ENCODE results near the gene ARHGAP42.
"Not testable (repeated sequence)": the region's sequence is repeated elsewhere in the genome, so short reads cannot be mapped to it uniquely, and the experiment has no call there.

ARHGAP42 gene

GRCh38 chr11:100984668-100985067 lies 297.6 kb downstream of the ARHGAP42 start:
- DNase-seq, result no peak

DNA sequence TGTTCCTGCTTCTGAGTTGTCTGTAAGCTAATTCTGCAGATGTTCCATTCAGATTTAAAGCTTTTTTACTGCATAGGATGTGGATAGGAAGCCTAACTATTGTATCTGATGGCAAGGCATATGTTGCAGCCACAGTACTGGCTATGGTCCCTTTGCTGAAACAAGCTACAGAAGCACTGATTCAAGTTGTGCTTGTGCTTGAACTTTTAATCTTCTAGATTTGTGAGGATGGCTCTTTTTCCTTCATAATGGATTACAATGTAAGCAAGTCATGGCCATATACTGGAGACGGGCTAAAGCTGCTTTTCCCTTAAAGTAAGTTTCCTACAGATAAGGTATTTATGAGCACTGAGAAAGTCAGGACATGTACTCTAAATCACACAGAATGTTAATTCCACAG lies 303.8 kb downstream of the ARHGAP42 start:
- no peak for DNase-seq

DNA sequence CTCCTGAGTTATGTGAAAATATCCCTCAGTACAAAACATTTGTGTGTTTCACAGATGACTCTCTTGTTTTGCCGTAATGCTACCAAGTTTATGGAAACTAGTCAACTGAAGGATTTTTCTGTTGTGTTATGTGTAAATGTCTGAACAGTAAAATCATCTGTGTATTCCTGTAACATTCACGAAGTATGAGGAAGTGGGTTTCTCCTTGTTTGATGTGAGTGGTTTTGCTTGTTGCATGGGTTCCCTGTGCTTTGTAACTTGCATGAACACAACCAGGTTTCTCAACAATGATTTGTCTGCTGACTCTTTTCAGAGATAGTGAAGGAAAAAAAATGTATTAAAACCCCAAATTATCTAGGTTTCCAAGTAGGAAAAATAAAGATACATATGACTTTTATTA lies 304.5 kb downstream of the ARHGAP42 start:
- no peak for DNase-seq

GRCh38 chr11:100994966-100995365 lies 307.9 kb downstream of the ARHGAP42 start:
- no peak for DNase-seq

GRCh38 chr11:100999756-101000155 lies 312.7 kb downstream of the ARHGAP42 start:
- DNase-seq, result no peak

- no peak for DNase-seq
These were observed 316.4 kb downstream of the ARHGAP42 start for GRCh38 chr11:101003468-101003867.

- no peak for DNase-seq
These were observed 322.0 kb downstream of the ARHGAP42 start for GRCh38 chr11:101008961-101009689.

DNA sequence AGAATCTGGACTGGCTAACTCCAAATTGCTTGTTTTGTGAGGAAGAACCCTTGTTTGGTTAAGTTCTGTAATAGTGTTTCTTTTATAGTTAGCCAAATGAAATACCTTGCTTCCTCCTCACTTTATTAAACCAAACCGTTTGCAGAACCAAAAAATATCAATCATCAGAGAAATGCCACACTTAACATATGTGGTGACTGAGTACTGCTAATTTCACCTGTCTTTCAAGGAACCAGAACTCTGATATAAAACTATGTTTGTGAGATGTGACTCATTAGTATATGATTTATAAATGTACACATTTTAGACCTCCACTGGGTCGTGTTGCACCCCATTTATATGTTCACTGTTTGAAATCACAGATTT lies 322.6 kb downstream of the ARHGAP42 start:
- DNase-seq, result no peak

DNA sequence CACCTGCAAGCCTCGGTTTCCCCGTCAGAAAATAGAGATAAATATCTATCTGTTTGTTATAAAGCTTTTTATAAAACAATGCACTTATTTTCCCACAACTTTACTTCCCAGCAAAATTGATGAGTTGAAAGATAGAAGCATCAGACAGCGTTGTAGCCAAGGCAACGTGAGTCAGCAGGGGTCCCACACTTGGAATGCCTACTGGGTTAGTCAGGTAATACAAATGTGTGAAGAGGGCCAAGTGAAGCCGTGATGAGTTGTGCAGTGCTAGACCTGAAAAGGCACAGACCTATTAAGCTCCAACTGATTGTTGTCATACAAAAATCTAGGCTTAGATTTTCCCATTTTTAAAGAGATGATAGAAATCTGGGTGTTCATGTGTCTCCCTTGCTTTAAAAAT lies 323.8 kb downstream of the ARHGAP42 start:
- DNase-seq, result no peak

GRCh38 chr11:101011881-101012280 lies 324.8 kb downstream of the ARHGAP42 start:
- no peak for DNase-seq

DNA sequence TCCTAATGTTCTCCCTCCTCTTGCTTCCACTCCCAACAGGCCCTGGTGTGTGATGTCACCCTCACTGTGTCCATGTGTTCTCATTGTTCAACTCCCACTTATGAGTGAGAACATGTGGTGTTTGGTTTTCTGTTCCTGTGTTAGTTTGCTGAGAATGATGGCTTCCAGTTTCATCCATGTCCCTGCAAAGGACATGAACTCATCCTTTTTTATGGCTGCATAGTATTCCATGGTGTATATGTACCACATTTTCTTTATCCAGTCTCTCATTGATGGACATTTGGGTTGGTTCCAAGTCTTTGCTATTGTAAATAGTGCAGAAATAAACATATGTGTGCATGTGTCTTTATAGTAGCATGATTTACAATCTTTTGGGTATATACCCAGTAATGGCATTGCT lies 326.6 kb downstream of the ARHGAP42 start:
- DNase-seq, result not testable (repeated sequence)

GRCh38 chr11:101014600-101015285 lies 327.7 kb downstream of the ARHGAP42 start:
- no peak for DNase-seq

GRCh38 chr11:101019870-101020269 lies 332.8 kb downstream of the ARHGAP42 start:
- no peak for DNase-seq

DNA sequence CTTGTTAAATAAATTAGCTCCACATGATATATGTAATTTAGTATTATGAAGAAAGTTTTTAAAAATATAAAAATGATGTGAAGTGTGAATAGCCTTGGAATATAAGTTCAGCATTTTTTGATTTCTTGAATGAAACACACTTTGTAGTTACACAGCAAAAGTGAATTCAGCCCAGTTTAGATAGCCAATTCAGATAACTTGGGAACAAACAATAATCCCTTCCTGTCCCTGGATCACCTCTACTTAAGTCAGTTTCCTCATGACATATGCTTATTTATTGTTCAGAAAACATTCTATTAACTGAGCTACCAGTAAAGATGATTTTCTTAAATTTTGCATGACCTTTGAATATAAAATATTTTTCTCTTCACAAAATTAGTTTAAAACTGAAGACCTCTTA lies 335.2 kb downstream of the ARHGAP42 start:
- DNase-seq, result no peak

GRCh38 chr11:101028644-101029043 lies 341.6 kb downstream of the ARHGAP42 start:
- no peak for DNase-seq

- no peak for DNase-seq
These were observed 342.9 kb downstream of the ARHGAP42 start for GRCh38 chr11:101030015-101030414.

DNA sequence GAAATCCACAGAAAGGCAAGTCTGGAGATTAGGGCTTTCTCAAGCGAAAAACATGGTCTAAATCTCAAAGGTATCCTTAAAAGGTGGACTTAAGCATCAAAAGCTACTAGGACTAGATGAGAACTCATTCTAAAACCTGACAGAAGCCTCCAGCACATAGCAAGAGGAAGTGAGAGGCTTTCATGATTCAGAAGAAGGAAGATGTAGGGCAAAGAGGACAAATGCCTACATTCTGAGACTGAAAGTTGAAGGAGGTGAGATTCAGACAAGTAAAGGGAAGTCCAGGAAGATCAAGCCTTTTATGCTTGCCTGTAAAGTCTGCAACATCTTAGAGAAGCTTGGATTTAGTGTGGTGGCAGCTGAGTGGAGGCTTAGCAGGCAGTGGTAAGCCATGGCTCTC lies 343.6 kb downstream of the ARHGAP42 start:
- DNase-seq, result no peak

DNA sequence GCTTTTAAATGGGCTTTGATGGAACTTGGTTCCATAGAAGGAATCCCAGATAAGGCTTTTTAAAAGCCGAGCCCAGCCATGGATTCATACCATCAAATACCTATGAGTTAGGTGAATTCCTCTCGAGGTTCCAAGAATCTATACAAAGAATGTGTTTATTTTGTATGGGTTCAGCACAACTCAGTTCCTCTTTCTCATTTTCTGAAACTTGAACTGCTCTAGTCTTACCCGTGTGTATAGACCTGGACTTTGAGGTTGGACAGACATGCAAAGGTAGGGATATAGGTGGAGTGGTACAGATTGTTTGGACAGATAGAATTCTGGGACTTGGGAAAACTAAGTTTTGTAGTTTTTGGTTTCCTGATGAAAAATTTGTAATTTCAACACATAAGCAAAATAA lies 344.6 kb downstream of the ARHGAP42 start:
- DNase-seq, result no peak

GRCh38 chr11:101032991-101033390 lies 345.9 kb downstream of the ARHGAP42 start:
- no peak for DNase-seq

- peak; percentile 10 for DNase-seq
These were observed 347.0 kb downstream of the ARHGAP42 start for GRCh38 chr11:101034076-101034475.

- DNase-seq, result no peak
These were observed 348.8 kb downstream of the ARHGAP42 start for GRCh38 chr11:101035872-101036271.

All from COR-L47 (cell line).